Astrocyte (in vitro differentiated cells and primary cell): ENCODE data around the gene PNISR.

ENCODE experiments used
- EZH2 ChIP-seq: IDR thresholded peaks from 2 replicates; pipeline ENCODE4 v1.6.1; 2012; ENCODE audit warnings: mild to moderate bottlenecking, low read length, inconsistent platforms; ENCODE audit not compliant: insufficient read depth
- TF ChIP-seq, protein P1 (sequence below): IDR thresholded peaks from 2 replicates; pipeline ENCODE4 v1.5.1; 2011; ENCODE audit warnings: low read depth, mild to moderate bottlenecking, inconsistent platforms, low read length, moderate library complexity; ENCODE audit not compliant: insufficient read depth

DNA sequence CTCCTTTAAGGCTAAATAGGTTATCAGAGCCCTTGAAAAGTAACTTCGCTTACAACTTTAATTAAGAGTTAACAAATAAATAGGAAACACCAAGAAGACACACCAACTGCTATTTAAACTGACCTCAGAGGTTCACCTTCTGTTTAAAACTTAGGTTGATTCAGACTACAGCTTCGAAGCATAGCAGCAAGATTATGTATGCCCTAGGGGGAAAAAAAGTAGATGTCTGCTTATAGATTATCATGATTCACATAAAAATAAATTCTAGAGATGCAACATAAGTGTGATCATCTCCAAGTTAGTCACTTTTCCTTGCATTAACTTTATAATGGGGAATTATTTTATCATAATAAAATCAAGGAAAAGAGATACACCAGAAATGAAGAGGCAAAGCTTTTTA, 8.9 kb downstream of the PNISR start:
- TF ChIP-seq, protein P1, sequence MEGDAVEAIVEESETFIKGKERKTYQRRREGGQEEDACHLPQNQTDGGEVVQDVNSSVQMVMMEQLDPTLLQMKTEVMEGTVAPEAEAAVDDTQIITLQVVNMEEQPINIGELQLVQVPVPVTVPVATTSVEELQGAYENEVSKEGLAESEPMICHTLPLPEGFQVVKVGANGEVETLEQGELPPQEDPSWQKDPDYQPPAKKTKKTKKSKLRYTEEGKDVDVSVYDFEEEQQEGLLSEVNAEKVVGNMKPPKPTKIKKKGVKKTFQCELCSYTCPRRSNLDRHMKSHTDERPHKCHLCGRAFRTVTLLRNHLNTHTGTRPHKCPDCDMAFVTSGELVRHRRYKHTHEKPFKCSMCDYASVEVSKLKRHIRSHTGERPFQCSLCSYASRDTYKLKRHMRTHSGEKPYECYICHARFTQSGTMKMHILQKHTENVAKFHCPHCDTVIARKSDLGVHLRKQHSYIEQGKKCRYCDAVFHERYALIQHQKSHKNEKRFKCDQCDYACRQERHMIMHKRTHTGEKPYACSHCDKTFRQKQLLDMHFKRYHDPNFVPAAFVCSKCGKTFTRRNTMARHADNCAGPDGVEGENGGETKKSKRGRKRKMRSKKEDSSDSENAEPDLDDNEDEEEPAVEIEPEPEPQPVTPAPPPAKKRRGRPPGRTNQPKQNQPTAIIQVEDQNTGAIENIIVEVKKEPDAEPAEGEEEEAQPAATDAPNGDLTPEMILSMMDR, result no peak
- no peak for TF ChIP-seq EZH2
